WI38 (cell line): ENCODE results near the gene MBTPS2.
"Not testable (repeated sequence)": the region's sequence is repeated elsewhere in the genome, so short reads cannot be mapped to it uniquely, and the experiment has no call there.

ENCODE experiments used
- H3K4me3 ChIP-seq: 2 replicates; pipeline ENCODE4 v1.5.1; 2011; ENCODE audit warnings: low read depth, mild to moderate bottlenecking, control low read depth, low read length
- CTCF ChIP-seq: IDR thresholded peaks from 2 replicates; pipeline ENCODE4 v1.5.1; 2012; ENCODE audit warnings: low read depth, mild to moderate bottlenecking, control low read depth, low read length

The MBTPS2 gene

GRCh38 chrX:21856504-21856903, 17.1 kb downstream of the MBTPS2 start:
- H3K4me3 ChIP-seq = no peak overlapping the region
- no peak for TF ChIP-seq CTCF

GRCh38 chrX:21863241-21863640, 23.8 kb downstream of the MBTPS2 start:
- TF ChIP-seq CTCF = no peak
- H3K4me3 ChIP-seq = no peak overlapping the region

- H3K4me3 ChIP-seq = no peak overlapping the region
- TF ChIP-seq CTCF = no peak
These were observed 26.0 kb downstream of the MBTPS2 start for GRCh38 chrX:21865436-21865835.

GRCh38 chrX:21870494-21870893, 31.1 kb downstream of the MBTPS2 start:
- no peak for TF ChIP-seq CTCF
- no peak overlapping the region for H3K4me3 ChIP-seq

- no peak for TF ChIP-seq CTCF
- no peak overlapping the region for H3K4me3 ChIP-seq
These were observed 33.8 kb downstream of the MBTPS2 start for GRCh38 chrX:21873063-21873775.

- not testable (repeated sequence) for H3K4me3 ChIP-seq
These were observed 34.8 kb downstream of the MBTPS2 start for GRCh38 chrX:21874182-21874581.

- no peak for TF ChIP-seq CTCF
- no peak overlapping the region for H3K4me3 ChIP-seq
These were observed 35.6 kb downstream of the MBTPS2 start for GRCh38 chrX:21875013-21875412.

- TF ChIP-seq CTCF = no peak
- H3K4me3 ChIP-seq = no peak overlapping the region
These were observed 42.6 kb downstream of the MBTPS2 start for GRCh38 chrX:21881881-21882574.
